Stimulated activated CD4-positive, alpha-beta T cell treated with anti-CD3 and anti-CD28 coated beads, Interleukin-1b, Interleukin-23, amount 100 ng/mL, for 1 hour (primary cell): ENCODE measurements around the gene FCHSD2.
"Not testable (repeated sequence)": the region's sequence is repeated elsewhere in the genome, so short reads cannot be mapped to it uniquely, and the experiment has no call there.

Experiments
- DNase-seq, 2 donors: peaks; one replicate each; pipeline ENCODE4 v3.0.0-alpha.2; 2020; ENCODE audit warnings: low read depth in 2 of 2

Gene FCHSD2

DNA sequence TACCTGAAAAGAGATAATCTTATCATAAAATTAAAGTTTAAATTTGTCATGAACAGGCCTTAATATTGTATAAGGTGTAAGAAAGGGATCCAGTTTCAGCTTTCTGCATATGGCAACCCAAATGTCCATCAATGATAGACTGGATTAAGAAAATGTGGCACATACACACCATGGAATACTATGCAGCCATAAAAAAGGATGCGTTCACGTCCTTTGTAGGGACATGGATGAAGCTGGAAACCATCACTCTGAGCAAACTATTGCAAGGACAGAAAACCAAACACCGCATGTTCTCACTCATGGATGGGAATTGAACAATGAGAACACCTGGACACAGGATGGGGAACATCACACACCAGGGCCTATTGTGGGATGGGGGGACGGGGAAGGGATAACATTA is 18.2 kb downstream of the FCHSD2 start:
- DNase-seq, result not testable (repeated sequence)

DNA sequence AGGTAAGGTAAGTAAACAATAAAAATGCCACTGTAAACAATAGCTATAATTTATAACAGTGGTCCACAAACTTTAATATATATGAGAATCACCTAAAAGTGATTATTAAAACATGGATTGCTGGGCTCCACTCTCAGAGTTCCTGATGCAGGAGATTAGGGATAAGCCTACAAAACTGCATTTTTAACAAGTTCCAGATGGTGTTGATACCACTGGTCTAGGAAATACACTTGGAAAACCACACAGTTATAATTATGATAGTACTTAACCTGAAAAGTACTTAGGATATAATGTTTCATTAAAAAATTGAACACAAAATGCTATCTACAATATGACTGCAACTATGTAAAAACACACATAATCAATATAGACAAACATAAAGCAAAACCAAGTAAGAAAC is 20.4 kb downstream of the FCHSD2 start:
- no peak for DNase-seq

DNA sequence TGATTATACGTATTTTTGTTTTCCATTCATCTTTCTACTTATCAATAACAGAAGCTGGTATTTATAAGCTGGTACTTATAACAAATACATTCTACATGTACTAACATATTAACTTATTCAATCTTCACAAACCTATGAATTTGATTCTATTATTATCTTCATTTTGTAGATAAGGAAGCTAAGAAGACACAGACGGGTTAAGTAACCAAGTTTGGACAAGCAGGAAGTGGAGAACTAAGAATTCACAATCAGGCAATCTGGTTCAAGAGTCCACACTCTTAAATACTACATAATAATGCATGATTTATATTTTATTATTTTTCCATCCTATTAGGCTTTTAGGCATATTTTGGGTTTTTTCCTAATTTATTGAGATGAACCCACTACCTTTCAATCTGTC is 25.0 kb downstream of the FCHSD2 start:
- DNase-seq, result no peak

DNA sequence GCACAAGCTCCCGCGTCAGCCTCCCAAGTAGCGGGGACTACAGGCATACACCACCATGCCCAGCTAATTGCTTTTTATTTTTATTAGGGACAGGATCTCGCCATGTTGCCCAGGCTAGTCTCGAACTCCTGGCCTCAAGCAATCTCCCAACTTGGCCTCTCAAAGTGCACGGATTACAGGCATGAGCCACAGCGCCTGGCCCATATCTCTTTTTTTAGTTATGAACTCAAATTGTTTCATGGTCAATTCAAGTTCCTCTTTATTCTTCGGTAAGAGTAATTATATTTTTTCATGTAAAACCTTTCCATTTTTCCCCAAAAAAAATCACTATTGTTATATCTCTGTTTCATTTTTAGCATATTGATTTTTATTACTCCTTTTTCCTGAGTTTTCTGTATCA is 25.5 kb downstream of the FCHSD2 start:
- no peak for DNase-seq

DNA sequence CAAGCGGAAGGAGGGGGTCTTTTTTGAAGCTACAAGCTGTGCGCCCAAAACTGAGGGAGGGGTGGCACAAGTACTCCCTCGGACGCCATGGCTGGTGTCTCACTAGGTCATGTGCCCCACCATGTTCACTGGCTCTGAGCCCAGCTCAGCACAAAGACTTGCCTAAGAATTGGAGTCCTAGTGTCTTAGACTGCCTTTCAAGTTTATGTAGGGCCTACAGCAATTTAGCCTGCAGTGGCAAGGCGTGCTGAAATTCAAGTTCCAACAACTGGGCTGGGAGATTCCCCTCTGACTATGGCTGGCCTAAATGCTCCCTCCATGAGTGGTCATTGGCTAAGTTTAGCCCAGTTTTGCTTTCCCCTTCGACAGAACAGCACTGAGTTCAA is 27.3 kb downstream of the FCHSD2 start:
- no peak for DNase-seq

DNA sequence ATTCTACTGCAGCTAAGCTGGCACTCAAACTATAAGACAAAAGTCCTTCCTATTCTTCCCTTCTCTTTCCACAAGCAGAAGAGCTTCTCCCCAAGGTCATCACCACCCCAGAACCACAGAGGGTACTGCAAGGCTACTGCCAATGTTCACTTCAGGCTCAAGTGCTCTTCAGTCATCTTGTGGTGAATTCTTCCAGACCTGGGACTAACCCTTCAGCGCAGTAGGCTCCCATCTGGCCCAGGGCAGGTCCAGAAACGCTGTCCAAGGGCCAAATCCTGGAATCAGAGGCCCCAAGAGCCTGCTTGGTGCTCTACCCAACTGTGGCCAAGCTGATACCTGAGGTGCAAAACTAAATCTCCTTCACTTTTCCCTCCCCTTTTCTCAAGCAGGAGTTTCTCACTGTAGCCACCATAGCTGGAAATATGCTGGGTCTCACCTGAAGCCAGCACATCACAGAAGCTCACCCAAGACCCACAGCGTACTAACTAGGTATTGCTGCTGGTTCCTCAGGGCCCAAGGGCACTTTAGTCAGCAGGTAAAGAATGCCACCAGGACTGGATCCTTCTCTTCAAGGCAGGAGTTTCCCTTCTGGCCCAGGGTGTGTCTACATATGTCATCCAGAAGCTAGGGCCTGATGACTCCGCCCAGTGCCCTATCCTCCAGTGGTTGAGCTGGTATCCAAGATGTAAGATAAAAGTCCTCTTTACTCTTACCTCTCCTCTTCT is 27.8 kb downstream of the FCHSD2 start:
- no peak for DNase-seq

DNA sequence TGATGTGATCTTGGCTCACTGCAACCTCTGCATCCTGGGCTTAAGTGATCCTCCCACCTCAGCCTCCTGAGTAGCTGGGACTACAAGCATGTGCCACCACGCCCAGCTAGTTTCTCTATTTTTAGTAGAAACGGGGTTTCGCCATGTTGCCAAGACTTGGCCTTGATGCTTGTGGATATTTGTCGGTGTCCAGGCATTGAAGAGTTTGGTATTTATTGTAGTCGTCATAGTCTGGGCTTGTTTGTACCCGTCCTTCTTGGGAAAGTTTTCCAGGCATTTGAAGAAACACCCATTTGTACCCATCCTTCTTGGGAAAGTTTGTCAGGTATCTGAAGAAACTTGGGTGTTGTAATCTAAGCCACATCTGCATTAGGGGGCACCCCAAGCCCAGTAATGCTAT is 28.7 kb downstream of the FCHSD2 start:
- no peak for DNase-seq

DNA sequence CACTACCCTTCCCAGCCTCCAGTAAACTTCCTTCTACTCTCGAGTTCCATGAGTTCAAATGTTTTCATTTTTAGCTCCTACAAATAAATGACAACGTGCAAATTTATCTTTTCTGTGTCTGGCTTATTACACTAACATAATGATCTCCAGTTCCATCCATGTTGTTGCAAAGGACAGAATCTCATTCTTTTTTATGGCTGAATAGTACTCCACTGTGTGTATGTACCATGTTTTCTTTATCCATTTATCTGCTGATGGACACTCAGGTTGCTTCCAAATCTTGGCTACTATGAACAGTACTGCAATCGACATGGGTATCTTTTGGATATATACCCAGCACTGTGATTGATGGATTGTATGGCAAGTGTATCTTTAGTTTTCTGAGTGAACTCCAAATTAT is 34.5 kb downstream of the FCHSD2 start:
- DNase-seq, result no peak

DNA sequence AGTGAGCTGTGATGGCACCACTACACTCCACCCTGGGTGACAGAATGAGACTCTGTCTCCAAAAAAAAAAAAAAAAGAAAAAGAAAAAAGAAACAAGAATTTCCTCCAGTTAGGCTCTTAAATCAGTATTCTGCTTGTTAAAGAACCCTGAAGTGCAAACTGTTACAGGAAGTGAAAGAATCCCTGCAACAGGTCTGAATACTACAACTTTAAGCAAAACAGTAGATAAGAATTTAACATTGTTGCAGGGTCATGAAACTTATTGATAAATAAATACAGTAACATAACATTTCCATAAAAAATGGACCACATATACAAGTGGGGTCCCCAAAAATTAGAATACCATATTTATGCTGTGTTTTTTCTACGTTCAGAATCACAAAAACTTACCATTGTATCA is 35.8 kb downstream of the FCHSD2 start:
- DNase-seq, result no peak

DNA sequence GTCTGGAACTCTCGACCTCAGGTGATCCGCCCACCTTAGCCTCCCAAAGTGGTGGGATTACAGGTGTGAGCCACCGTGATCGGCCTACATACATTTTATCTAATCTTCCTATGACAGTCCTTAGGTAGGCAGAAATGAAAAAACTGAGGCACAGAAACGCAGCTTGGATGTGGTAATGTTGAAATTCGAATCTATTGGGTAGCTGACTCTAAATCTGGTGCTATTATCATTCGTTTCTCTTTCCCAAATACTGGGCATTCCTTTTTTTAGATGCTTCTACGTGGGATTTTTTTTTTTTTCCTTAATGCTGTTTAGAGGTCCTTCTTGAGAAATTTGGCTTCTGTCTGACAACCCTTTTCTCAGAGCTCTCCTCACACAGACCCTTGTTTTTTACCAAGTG is 41.5 kb downstream of the FCHSD2 start:
- no peak for DNase-seq

DNA sequence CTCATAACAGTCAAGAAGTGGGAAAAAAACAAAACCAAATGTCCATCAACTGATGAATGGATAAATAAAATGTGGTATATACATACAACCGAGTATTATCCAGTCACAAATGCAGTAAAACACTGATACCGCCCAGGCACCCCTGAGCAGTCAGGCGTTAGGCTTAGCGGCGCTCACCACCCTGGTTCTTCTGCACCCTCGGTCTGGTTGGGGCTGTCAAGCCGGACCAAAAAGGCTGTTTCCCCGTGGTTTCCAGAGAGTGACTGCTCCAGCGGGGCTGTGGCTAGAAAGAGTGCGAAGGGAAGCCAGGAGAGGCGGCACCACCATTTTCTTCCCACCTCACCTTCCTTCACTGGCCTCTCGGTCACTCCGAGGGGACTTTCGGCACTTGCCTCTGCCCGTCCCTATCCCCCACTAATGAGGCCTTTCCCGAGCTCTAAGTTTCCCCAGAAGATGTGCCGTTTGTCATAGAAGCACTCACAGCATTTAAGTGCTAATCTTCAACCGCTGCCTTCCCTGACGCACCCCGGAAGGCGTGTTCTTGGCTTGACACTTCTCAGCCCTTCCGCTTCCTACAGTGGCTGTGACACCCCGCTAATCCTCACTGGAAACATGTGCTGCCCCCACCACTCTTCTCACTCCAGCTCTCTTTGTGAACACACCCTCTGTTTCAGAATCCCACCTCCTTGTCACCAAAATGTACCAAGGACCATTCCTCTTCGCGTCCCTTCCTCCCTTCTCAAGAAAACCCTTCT is 42.4 kb downstream of the FCHSD2 start:
- DNase-seq, result no peak

DNA sequence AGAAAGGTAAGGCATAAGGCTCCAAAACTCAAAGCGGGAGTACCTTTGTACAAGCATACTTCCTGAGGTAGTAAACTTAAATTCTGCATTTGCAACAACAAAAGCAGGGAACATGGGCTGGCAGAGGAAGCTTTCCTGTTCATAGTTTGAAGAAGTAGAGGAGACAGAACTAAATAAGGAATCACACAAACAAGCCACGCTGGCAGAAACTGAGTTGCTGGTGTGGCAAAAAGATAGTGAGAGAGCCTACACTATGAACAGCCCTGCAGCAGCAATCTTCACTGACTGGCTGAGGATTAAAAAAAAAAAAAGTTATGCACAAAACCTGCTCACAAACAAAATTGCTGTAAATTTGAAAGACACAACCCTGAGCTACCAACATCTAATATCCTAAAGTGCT is 46.5 kb downstream of the FCHSD2 start:
- no peak for DNase-seq

DNA sequence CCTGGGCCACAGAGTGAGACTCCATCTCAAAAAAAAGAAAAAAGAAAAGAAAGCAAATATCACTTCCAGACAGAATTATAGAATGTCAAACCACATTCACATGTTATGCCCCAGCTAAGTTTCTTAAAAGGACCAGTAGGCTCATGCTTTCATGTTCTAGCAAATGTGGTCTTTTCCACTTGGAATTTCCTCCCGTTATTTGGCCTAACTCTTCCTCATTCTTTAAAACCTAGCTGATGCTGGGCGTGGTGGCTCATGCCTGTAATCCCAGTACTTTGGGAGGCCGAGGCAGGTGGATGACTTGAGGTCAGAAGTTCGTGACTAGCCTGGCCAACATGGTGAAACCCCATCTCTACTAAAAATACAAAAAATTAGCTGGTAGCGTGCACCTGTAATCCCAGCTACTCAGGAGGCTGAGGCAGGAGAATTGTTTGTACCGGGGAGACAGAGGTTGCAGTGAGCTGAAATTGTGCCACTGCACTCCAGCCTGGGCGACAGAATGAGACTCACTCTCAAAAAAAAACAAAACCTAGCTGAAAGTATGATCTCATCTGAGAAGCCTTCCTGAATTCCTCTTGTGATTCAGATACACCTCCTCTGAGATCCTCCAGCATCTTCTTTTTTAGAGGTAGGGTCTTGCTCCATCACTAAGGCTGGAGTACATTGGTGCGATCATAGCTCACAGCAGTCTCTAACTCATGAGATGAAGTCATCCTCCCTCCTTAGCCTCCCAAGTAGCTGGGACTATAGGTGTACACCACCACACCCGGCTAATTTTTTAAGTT is 50.4 kb downstream of the FCHSD2 start:
- DNase-seq, result no peak

DNA sequence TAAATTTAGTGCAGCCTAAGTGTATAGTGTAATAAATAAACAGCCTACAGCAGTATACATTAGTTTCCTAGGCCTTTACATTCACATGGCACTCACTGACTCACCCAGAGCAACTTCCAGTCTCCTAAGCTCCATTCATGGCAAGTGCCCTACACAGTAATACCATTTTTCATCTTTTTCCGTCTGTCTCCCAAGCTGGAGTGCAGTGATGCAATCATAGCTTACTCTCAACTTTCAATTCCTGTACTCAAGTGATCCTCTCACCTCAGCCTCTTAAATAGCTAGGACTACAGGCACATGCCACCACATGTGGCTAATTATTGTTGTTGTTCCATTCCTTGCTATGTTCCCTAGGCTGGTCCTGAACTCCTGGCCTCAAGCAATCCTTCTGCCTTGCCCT is 54.4 kb downstream of the FCHSD2 start:
- no peak for DNase-seq

DNA sequence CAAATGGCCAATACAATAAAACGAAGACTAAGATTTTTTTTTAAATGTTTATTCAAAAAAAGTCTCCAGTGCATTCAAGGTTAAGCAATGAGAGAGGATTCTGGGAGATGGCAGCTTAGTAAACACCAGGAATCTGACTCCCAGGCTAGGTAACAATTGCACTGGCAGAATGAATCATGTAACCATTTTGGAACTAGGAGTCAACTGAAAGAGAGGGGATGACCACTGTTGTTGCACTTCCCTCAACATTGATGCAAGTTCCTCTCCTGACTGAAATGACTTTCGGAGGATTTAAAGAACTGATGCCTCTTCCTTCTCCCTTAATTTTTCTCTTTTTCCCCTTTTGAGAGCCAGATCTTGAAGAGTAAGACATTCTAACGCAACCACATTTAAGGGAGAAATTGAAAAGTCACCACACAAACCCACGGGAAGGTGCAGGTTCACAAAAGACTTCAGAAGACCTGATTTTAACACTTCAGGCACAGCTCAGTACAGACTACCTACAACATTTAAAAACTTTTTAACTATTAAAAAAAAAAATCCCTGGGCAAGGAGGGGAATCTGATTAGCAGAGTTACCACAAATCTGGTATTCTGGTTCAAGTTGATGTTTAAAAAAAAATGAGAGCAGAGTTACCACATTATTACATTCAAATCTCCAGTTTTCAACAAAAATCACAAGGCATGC is 56.8 kb downstream of the FCHSD2 start:
- DNase-seq, result no peak

DNA sequence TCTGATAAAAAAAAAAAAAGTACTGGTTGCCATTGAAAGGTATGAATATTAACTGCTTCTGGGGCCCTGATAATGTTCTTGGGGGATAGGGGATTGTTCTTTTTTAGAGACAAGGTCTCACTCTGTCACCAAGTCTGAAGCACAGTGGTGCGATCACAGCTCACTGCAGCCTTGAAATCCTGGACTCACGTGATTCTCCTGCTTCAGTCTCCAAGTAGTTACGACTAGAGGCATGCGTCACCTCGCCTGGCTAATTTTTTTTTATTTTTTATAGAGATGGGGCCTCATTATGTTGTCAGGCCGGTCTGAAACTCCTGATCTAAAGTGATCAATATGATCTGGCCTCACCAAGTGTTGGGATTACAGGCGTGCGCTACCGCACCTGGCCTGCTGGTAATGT is 63.5 kb downstream of the FCHSD2 start:
- no peak for DNase-seq

DNA sequence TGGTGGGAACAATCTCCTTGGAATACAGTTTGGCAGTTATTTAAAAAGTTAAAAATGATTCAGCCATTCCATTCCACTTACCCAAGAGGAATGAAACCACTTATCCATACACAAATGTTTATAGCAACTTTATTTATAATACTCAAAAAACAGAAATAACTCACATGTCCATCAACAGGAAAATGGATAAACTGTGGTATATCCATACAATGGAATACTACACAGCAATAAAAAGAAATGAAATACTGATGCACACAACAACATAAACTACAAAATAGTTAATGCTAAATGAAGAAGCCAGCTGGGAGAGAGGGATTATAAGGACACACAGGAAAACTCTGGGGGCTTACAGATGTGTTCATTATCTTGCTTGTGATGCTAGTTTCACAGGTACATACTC is 64.7 kb downstream of the FCHSD2 start:
- no peak for DNase-seq

DNA sequence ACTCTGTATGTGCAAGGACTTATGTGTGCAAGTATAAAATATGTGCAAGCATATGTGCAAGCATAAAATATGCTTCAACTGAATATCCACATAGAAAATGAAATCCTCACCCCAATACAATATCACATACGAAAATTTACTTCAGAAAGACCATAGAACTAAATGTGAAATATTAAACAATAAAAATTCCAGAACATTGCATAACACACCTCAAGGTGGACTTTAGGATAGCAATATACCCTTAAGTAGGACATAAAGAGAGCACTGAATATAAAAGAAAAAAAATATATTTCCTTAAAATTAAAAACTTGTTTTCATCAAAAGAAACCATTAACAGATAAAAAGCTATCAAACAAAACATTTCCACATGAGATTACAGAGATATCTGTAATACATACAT is 67.8 kb downstream of the FCHSD2 start:
- DNase-seq, result no peak

DNA sequence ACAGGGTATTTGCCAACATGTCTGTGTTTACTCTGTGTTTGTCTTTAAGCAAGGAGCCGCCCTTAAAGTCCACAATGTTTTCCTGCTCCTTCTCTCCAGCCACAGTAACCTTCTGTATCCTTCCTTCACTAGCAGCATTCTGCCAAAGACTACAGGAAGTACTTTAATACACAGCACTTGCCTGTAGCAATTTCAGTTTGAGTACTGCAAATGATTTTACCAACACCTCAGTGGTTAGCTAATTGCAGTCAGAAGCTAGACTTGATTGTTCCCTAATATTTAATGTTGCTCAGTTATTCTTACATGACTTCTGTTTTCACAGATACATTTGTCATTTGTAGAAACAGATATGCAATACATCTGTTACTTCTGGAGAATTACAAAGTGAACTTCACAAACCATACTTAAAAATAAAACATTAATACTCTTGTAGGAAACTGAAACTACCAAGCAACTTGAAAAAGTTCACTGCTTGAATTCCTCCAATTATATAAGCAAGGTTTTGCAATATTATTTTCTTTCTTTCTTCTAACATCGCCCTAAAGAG is 69.1 kb downstream of the FCHSD2 start:
- DNase-seq, result no peak

DNA sequence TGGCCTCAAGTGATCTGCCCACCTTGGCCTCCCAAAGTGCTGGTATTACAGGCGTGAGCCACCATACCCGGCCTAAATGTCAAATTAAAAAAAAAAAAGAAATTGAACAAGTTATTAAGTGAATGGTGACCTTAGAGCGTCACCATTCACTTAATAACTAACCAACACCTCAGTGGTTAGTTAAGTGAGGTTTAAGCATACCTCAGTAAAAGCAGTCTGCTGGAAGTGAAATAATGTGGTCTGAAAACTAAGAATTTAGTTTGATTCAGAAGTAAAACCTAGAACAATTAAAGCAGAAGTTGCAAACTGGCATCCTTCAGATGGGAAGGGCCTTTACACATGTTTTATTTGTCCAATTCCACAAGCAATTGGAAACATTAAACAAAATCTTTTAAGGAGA is 71.5 kb downstream of the FCHSD2 start:
- DNase-seq, result no peak

DNA sequence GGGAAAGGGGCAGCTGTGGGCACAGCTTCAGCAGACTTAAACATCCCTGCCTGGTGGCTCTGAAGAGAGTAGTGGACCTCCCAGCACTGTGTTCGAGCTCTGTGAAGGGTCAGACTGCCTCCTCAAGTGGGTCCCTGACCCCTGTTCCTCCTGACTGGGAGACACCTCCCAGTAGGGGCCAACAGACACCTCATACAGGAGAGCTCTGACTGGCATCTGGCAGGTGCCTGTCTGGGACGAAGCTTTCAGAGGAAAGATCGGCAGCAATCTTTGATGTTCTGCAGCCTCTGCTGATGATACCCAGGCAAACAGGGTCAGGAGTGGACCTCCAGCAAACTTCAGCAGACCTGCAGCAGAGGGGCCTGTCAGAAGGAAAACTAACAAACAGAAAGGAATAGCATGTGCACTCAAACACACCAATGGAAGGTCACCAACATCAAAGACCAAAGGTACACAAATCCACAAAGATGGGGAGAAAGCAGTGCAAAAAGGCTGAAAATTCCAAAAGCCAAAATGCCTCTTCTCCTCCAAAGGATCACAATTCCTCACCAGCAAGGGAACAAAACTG is 80.2 kb downstream of the FCHSD2 start:
- not testable (repeated sequence) for DNase-seq

DNA sequence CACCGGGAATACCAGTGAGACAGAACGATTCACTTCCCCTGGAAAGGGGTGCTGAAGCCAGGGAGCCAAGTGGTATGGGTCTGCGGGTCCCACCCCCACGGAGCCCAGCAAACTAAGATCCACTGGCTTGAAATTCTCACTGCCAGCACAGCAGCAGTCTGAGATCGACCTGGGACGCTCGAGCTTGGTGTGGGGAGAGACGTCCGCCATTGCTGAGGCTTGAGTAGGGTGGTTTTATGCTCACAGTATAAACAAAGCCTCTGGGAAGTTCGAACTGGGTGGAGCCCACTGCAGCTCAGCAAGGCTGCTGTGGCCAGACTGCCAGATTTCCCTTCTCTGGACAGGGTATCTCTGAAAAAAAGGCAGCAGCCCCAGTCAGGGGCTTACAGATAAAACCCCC is 80.7 kb downstream of the FCHSD2 start:
- not testable (repeated sequence) for DNase-seq
